ENCODE measurements around the gene CYP8B1.

- no peak for TF ChIP-seq CTCF (IDR thresholded peaks at IDR 0.05)
- TF ChIP-seq POLR2A (IDR thresholded peaks at IDR 0.05), result no peak
These were observed 25.4 kb upstream of the CYP8B1 start for GRCh38 chr3:42901073-42901415.

Measured in stomach (tissue), 4 donors.